Measurements from ENCODE around the gene RALGPS1.

RALGPS1 gene

GRCh38 chr9:127078988-127079387 lies 164.4 kb downstream of the RALGPS1 start:
- H3K4me2 ChIP-seq: no peak overlapping the region
- peaks cover 5% of the 10 kb centered on the region; the same call in 1 of the 2 replicates for H3K4me1 ChIP-seq
- no peaks in the 10 kb centered on the region for H3K36me3 ChIP-seq
- H3K9me3 ChIP-seq: no peaks in the 10 kb centered on the region
- no peak overlapping the region for H3K27ac ChIP-seq
- H3K4me3 ChIP-seq: no peak overlapping the region
- no peak overlapping the region for H3K9ac ChIP-seq
- TF ChIP-seq Cebpa-rat (IDR thresholded peaks at IDR 0.05): no peak
- no peaks in the 10 kb centered on the region for H3K27me3 ChIP-seq
- H4K20me1 ChIP-seq: no peaks in the 10 kb centered on the region

GRCh38 chr9:127079446-127080140 lies 165.0 kb downstream of the RALGPS1 start:
- Histone ChIP-seq H3K4me2 (no peak overlapping the region), H3K9ac (no peak overlapping the region), H3K9me3 (no peaks in the 10 kb centered on the region), H3K4me3 (no peak overlapping the region), H3K4me1 (peaks cover 4% of the 10 kb centered on the region; the same call in 1 of the 2 replicates), H3K27me3 (no peaks in the 10 kb centered on the region), H4K20me1 (no peaks in the 10 kb centered on the region), H3K27ac (no peak overlapping the region), H3K36me3 (no peaks in the 10 kb centered on the region)
- no peak for TF ChIP-seq Cebpa-rat (IDR thresholded peaks at IDR 0.05)

GRCh38 chr9:127081250-127082185 lies 166.9 kb downstream of the RALGPS1 start:
- TF ChIP-seq Cebpa-rat (IDR thresholded peaks at IDR 0.05): no peak
- Histone ChIP-seq H3K9ac (no peak overlapping the region), H3K27ac (no peak overlapping the region), H3K27me3 (no peaks in the 10 kb centered on the region), H3K9me3 (no peaks in the 10 kb centered on the region), H3K4me1 (no peaks in the 10 kb centered on the region; the same call in 1 of the 2 replicates), H4K20me1 (no peaks in the 10 kb centered on the region), H3K36me3 (no peaks in the 10 kb centered on the region), H3K4me3 (no peak overlapping the region), H3K4me2 (no peak overlapping the region)

GRCh38 chr9:127083138-127083980 lies 168.8 kb downstream of the RALGPS1 start:
- H3K4me2 ChIP-seq: no peak overlapping the region
- H3K36me3 ChIP-seq: peaks cover 10% of the 10 kb centered on the region; the same call in 1 of the 2 replicates
- H3K9ac ChIP-seq: no peak overlapping the region
- H3K4me3 ChIP-seq: no peak overlapping the region
- no peaks in the 10 kb centered on the region for H3K27me3 ChIP-seq
- H4K20me1 ChIP-seq: no peaks in the 10 kb centered on the region
- H3K4me1 ChIP-seq: no peaks in the 10 kb centered on the region; the same call in 1 of the 2 replicates
- no peaks in the 10 kb centered on the region for H3K9me3 ChIP-seq
- no peak for TF ChIP-seq Cebpa-rat (IDR thresholded peaks at IDR 0.05)
- H3K27ac ChIP-seq: no peak overlapping the region

GRCh38 chr9:127084076-127085039 lies 169.8 kb downstream of the RALGPS1 start:
- TF ChIP-seq Cebpa-rat (IDR thresholded peaks at IDR 0.05): no peak
- no peaks in the 10 kb centered on the region for H4K20me1 ChIP-seq
- no peaks in the 10 kb centered on the region; the same call in 1 of the 2 replicates for H3K4me1 ChIP-seq
- H3K9me3 ChIP-seq: no peaks in the 10 kb centered on the region
- H3K36me3 ChIP-seq: peaks cover 18% of the 10 kb centered on the region; the same call in 1 of the 2 replicates
- H3K27ac ChIP-seq: no peak overlapping the region
- H3K4me2 ChIP-seq: no peak overlapping the region
- H3K4me3 ChIP-seq: no peak overlapping the region
- no peak overlapping the region for H3K9ac ChIP-seq
- H3K27me3 ChIP-seq: no peaks in the 10 kb centered on the region

GRCh38 chr9:127085186-127085585 lies 170.6 kb downstream of the RALGPS1 start:
- H3K27me3 ChIP-seq: no peaks in the 10 kb centered on the region
- H3K4me1 ChIP-seq: no peaks in the 10 kb centered on the region; the same call in 1 of the 2 replicates
- no peak overlapping the region for H3K4me2 ChIP-seq
- no peak overlapping the region for H3K4me3 ChIP-seq
- no peak overlapping the region for H3K27ac ChIP-seq
- H3K36me3 ChIP-seq: peaks cover 18% of the 10 kb centered on the region; the same call in 1 of the 2 replicates
- H3K9me3 ChIP-seq: no peaks in the 10 kb centered on the region
- no peak for TF ChIP-seq Cebpa-rat (IDR thresholded peaks at IDR 0.05)
- H3K9ac ChIP-seq: no peak overlapping the region
- peaks cover 6% of the 10 kb centered on the region; the same call in 1 of the 2 replicates for H4K20me1 ChIP-seq

GRCh38 chr9:127086771-127087170 lies 172.2 kb downstream of the RALGPS1 start:
- Histone ChIP-seq H3K36me3 (peaks cover 27% of the 10 kb centered on the region), H3K4me1 (no peaks in the 10 kb centered on the region; the same call in 1 of the 2 replicates)
- no peak for TF ChIP-seq Cebpa-rat (IDR thresholded peaks at IDR 0.05)

GRCh38 chr9:127087411-127087810 lies 172.8 kb downstream of the RALGPS1 start:
- H3K27ac ChIP-seq: no peak overlapping the region
- H3K9me3 ChIP-seq: no peaks in the 10 kb centered on the region
- H3K4me2 ChIP-seq: no peak overlapping the region
- H4K20me1 ChIP-seq: peaks cover 23% of the 10 kb centered on the region; the same call in 1 of the 2 replicates
- no peaks in the 10 kb centered on the region for H3K27me3 ChIP-seq
- H3K9ac ChIP-seq: no peak overlapping the region
- H3K4me1 ChIP-seq: peaks cover 5% of the 10 kb centered on the region; the same call in 1 of the 2 replicates
- TF ChIP-seq Cebpa-rat (IDR thresholded peaks at IDR 0.05): no peak
- peaks cover 31% of the 10 kb centered on the region for H3K36me3 ChIP-seq
- no peak overlapping the region for H3K4me3 ChIP-seq

More at GRCh38 chr9:127086771-127087170, 172.2 kb downstream of the RALGPS1 start:
- Histone ChIP-seq H4K20me1 (peaks cover 19% of the 10 kb centered on the region; the same call in 1 of the 2 replicates), H3K9ac (no peak overlapping the region), H3K9me3 (no peaks in the 10 kb centered on the region), H3K27ac (no peak overlapping the region), H3K4me3 (no peak overlapping the region), H3K4me2 (no peak overlapping the region), H3K27me3 (no peaks in the 10 kb centered on the region)
